Caco-2 (cell line): ENCODE data around the gene ATP23. TPM values are rescaled to one million over a fixed set of nuclear protein-coding genes. Genes with fewer than 3 reads are reported as not detected.

Experiments
- BruUV-seq: library from RNA; stranded (reverse); fragments of 400-500 nt; replicated peaks from 2 replicates; lab custom pipeline; 2021; lab: Mats Ljungman, UMichigan
- CTCF ChIA-PET: fragments of 300-600 bp; sonication (Branson Sonifier 250); formaldehyde crosslinking; loops from one replicate; lab custom pipeline; 2022; ENCODE audit warnings: antibody characterized with exemption; lab: Charles Lee
- POLR2A ChIA-PET: fragments of 300-600 bp; sonication (Branson Sonifier 250); formaldehyde crosslinking; loops from one replicate; lab custom pipeline; 2022; ENCODE audit warnings: antibody characterized with exemption; lab: Charles Lee
- DNase-seq, 2 experiments: peaks; one replicate each; pipeline versions ENCODE4 v3.0.0 to v3.0.0-alpha.2; 2020 to 2022
- H3K27me3 ChIP-seq: replicated peaks from 2 replicates; pipeline ENCODE4 v1.6.0; 2011; ENCODE audit warnings: low read length; ENCODE audit not compliant: control insufficient read depth, insufficient read depth
- H3K36me3 ChIP-seq: 2 replicates; pipeline ENCODE4 v1.5.1; 2011; ENCODE audit warnings: low read length; ENCODE audit not compliant: control insufficient read depth, insufficient read depth
- H3K4me1 ChIP-seq: fragments of 250-450 bp; sonication (Bioruptor Pico); 2 replicates; pipeline ENCODE4 v1.5.1; 2020; ENCODE audit warnings: mild to moderate bottlenecking
- H3K4me3 ChIP-seq: 2 replicates; pipeline ENCODE4 v1.5.1; 2011; ENCODE audit warnings: low read depth, mild to moderate bottlenecking, control low read depth, low read length
- H3K9me3 ChIP-seq: fragments of 250-450 bp; sonication (Bioruptor Pico); 2 replicates; pipeline ENCODE4 v1.5.1; 2020; ENCODE audit warnings: mild to moderate bottlenecking, moderate library complexity
- H3K27ac Mint-ChIP-seq: one replicate; pipeline ENCODE4 v1.8.0; 2022; ENCODE audit warnings: mixed read lengths; ENCODE audit not compliant: unreplicated experiment
- H3K27me3 Mint-ChIP-seq: one replicate; pipeline ENCODE4 v1.8.0; 2022; ENCODE audit warnings: mixed read lengths; ENCODE audit not compliant: insufficient read depth, unreplicated experiment
- H3K36me3 Mint-ChIP-seq: one replicate; pipeline ENCODE4 v1.8.0; 2022; ENCODE audit warnings: mild to moderate bottlenecking, mixed read lengths; ENCODE audit not compliant: insufficient read depth, unreplicated experiment
- H3K4me1 Mint-ChIP-seq: one replicate; pipeline ENCODE4 v1.8.0; 2022; ENCODE audit warnings: low read depth, mixed read lengths; ENCODE audit not compliant: unreplicated experiment
- H3K4me3 Mint-ChIP-seq: one replicate; pipeline ENCODE4 v1.8.0; 2022; ENCODE audit warnings: mild to moderate bottlenecking, moderate library complexity, mixed read lengths; ENCODE audit not compliant: unreplicated experiment
- H3K9me3 Mint-ChIP-seq: one replicate; pipeline ENCODE4 v1.8.0; 2022; ENCODE audit warnings: mixed read lengths; ENCODE audit not compliant: unreplicated experiment
- CTCF ChIP-seq, 2 experiments: fragments of 200-600 bp in 1 of 2; IDR thresholded peaks; 1 replicate in 1 of 2; 2 replicates in 1 of 2; pipeline versions ENCODE4 v1.5.1 to v1.8.0; 2011 to 2022; ENCODE audit warnings: antibody characterized with exemption in 1 of 2, control low read depth in 1 of 2, inconsistent platforms in 1 of 2, low read depth in 1 of 2, low read length in 1 of 2, mild to moderate bottlenecking in 1 of 2, moderate library complexity in 1 of 2; ENCODE audit not compliant: insufficient read depth in 1 of 2, severe bottlenecking in 1 of 2, unreplicated experiment in 1 of 2
- intact Hi-C: fragments of 100-400 bp; cut with micrococcal nuclease; formaldehyde crosslinking; loops from one replicate; pipeline ENCODE4 v1.10.0; 2022; ENCODE audit not compliant: unreplicated experiment
- total RNA-seq: library from RNA; stranded (reverse); gene quantifications from 2 replicates; pipeline ENCODE4 v1.2.3, GENCODE V29; 2022

The ATP23 gene
- total RNA-seq, 1 experiment from 2014 or later: 6.6 TPM

DNA sequence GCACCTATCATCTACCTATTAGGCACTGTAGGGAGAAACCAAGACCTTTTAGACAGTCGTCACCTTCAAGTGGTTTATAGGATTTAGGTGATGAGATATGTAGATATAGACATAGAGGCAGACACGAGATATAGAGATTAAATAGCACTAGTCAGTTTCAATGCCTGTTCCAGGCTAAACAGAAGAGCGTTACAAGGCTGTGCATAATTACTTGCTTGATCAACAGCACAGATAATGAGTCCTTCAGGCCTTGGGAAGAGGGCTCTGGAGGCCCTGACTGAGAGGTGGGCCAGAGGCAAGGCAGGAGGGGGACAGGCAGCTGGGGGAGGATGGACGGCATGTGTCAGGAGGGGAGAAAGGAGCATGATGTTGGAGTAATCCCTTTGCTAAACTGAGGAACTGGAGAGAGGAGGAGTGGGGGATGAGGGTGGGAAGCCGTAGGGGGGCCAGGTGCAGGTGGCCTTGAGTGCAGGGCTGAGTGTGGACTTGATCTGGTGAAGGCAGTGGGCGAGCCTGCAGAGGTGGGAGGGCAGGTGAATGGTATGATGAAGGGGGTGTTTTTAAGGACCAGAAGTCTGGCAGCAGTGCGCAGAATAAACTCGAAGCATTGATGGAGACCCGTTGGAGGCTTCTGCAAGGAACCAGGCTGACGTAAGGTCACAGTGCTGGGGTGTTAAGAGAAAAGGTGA lies 43.9 kb upstream of the ATP23 start:
- TF ChIP-seq CTCF (IDR thresholded peaks at IDR 0.05; ENCODE audit: insufficient read depth in 1 of 2, low read depth in 1 of 2, low read length in 1 of 2, severe bottlenecking in 1 of 2, unreplicated experiment in 1 of 2): no peak
- no peaks in the 10 kb centered on the region for H3K36me3 Mint-ChIP-seq
- peaks cover 4% of the 10 kb centered on the region for H3K27me3 Mint-ChIP-seq
- Histone ChIP-seq H3K9me3 (no peaks in the 10 kb centered on the region), H3K4me1 (peaks cover 5% of the 10 kb centered on the region; the same call in 1 of the 2 replicates), H3K4me3 (peak overlapping the region; percentile 53), H3K36me3 (no peaks in the 10 kb centered on the region), H3K27me3 (no peaks in the 10 kb centered on the region)
- DNase-seq: no peak
- no TSS peak for BruUV-seq
- CTCF ChIA-PET: interaction anchor here (0.8 to 3.3 kb wide), 8 partner anchors 33 to 138 kb away, joined by 3 to 16 read pairs (median 4); partner anchors contain the start of gene ATP23
- H3K27ac Mint-ChIP-seq: no peak overlapping the region
- peaks cover 13% of the 10 kb centered on the region for H3K4me1 Mint-ChIP-seq
- no peaks in the 10 kb centered on the region for H3K9me3 Mint-ChIP-seq
- intact Hi-C loops: loop anchor here (1.0 to 2.0 kb wide), 2 partner anchors 33 to 66 kb away; no protein-coding TSS in a partner anchor
- POLR2A ChIA-PET: interaction anchor here (0.6 to 1.5 kb wide), 2 partner anchors 32 to 125 kb away, joined by 3 to 7 read pairs; partner anchors contain the start of genes EEF1AKMT3 and METTL1
- H3K4me3 Mint-ChIP-seq: peak overlapping the region; percentile 85

DNA sequence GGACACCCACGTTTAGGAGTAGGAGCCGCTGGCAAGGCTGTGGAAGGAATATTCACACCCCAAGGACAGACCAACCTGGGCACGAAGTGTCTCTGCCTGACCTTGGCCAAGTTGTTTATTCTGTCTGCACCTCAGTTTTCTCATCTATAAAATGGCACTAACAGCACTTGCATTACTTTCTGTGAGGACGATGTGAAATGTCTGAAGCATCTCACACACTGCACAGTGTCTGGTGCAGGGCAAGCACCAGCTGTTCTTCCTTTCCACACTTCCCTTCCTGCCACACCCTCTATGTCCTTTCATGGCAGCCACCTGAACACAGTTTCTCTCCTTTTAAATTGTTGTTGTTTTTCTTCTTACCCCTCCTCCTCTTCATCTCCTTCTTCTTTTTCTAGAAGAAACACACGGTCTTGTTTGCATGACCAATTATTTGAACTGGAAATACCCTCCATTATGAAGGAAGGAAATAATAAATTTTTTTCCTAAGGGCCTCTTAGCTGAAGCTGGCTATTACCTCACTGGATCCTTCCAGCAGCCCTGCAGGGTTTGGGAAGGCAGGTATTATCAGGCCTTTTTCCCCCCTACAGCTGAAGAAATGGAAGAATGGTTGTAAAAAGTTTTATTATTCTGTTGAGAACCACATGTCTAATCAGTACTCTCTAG lies 42.9 kb upstream of the ATP23 start:
- DNase-seq: no peak
- intact Hi-C loops: no loop called here
- ChIA-PET POLR2A (interaction anchor here (0.5 kb wide), 1 partner anchor 90 kb away, joined by 3 read pairs; no protein-coding TSS in a partner anchor), CTCF (interaction anchor here (3.3 kb wide), 1 partner anchor 96 kb away, joined by 16 read pairs; no protein-coding TSS in a partner anchor)
- Histone ChIP-seq H3K27me3 (no peaks in the 10 kb centered on the region), H3K4me1 (peaks cover 5% of the 10 kb centered on the region; the same call in 1 of the 2 replicates), H3K4me3 (no peak overlapping the region), H3K36me3 (no peaks in the 10 kb centered on the region), H3K9me3 (no peaks in the 10 kb centered on the region)
- no peak overlapping the region for H3K4me3 Mint-ChIP-seq
- no TSS peak for BruUV-seq
- H3K9me3 Mint-ChIP-seq: no peaks in the 10 kb centered on the region
- no peaks in the 10 kb centered on the region for H3K36me3 Mint-ChIP-seq
- no peak overlapping the region for H3K27ac Mint-ChIP-seq
- no peak for TF ChIP-seq CTCF (IDR thresholded peaks at IDR 0.05; ENCODE audit: insufficient read depth in 1 of 2, low read depth in 1 of 2, low read length in 1 of 2, severe bottlenecking in 1 of 2, unreplicated experiment in 1 of 2)
- peaks cover 4% of the 10 kb centered on the region for H3K27me3 Mint-ChIP-seq
- H3K4me1 Mint-ChIP-seq: peaks cover 15% of the 10 kb centered on the region

DNA sequence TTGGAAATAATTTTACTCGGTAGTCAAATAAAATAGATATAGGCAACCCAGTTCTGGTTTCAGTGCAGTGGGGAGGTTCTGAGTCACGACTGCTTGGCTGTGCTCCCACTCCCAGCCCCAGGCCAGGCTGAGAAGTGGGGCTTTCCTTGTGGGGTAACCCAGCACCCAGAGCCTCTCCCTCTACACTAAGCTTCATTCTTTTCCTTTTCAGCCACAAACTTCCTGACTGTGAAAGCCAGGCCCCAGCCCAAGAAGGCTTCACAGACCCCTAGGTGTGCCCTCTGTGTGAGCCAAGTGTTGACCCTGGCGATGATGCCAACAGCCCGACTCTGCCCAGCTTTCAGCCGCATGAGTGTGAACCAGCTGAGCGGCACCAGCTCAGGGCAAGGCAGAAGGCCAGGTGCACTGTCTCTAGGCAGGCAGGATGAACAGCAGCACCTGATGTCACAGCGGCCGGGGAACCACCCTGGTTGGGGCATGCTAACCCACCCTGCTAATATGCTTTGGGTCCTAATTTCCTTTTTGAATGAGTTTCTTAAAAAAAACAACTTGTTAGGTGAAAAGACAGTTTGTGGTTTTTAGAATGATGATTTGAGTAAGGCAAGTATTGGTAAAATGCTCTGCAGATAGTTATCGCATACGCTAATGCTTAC lies 42.2 kb upstream of the ATP23 start:
- Mint-ChIP-seq H3K27me3 (peaks cover 4% of the 10 kb centered on the region), H3K4me1 (peaks cover 15% of the 10 kb centered on the region), H3K4me3 (no peak overlapping the region), H3K27ac (no peak overlapping the region), H3K36me3 (no peaks in the 10 kb centered on the region), H3K9me3 (no peaks in the 10 kb centered on the region)
- POLR2A ChIA-PET: no interaction called here
- no TSS peak for BruUV-seq
- H3K27me3 ChIP-seq: no peaks in the 10 kb centered on the region
- no peaks in the 10 kb centered on the region for H3K9me3 ChIP-seq
- H3K4me1 ChIP-seq: no peaks in the 10 kb centered on the region
- no peak for TF ChIP-seq CTCF (IDR thresholded peaks at IDR 0.05; ENCODE audit: insufficient read depth in 1 of 2, low read depth in 1 of 2, low read length in 1 of 2, severe bottlenecking in 1 of 2, unreplicated experiment in 1 of 2)
- CTCF ChIA-PET: no interaction called here
- no peaks in the 10 kb centered on the region for H3K36me3 ChIP-seq
- H3K4me3 ChIP-seq: no peak overlapping the region
- intact Hi-C loops: no loop called here
- DNase-seq: no peak
